Skeletal muscle tissue (tissue), 4 donors: ENCODE results near the gene MPP4. TPM values are rescaled to one million over a fixed set of nuclear protein-coding genes. Genes with fewer than 3 reads are reported as not detected.

ENCODE experiments used
- H3K27ac ChIP-seq: one replicate; pipeline ENCODE4 v1.7.0; 2013; ENCODE audit warnings: mild to moderate bottlenecking, low read depth, low read length, inconsistent platforms
- H3K27me3 ChIP-seq, 3 donors: one replicate each; pipeline ENCODE4 v1.7.0; 2013; ENCODE audit warnings: low read length in 3 of 3; ENCODE audit not compliant: control insufficient read depth in 3 of 3, insufficient read depth in 3 of 3
- H3K36me3 ChIP-seq, 3 donors: one replicate each; pipeline ENCODE4 v1.7.0; 2013; ENCODE audit warnings: low read length in 3 of 3; ENCODE audit not compliant: control insufficient read depth in 3 of 3, insufficient read depth in 3 of 3
- H3K4me1 ChIP-seq, 3 donors: one replicate each; pipeline ENCODE4 v1.7.0; 2013; ENCODE audit warnings: low read length in 3 of 3, mild to moderate bottlenecking in 3 of 3; ENCODE audit not compliant: control insufficient read depth in 3 of 3, insufficient read depth in 3 of 3
- H3K4me3 ChIP-seq, 3 donors: one replicate each; pipeline ENCODE4 v1.7.0; 2013; ENCODE audit warnings: low read length in 3 of 3
- H3K9ac ChIP-seq, 3 donors: one replicate each; pipeline ENCODE4 v1.7.0; 2013; ENCODE audit warnings: low read length in 3 of 3, mild to moderate bottlenecking in 3 of 3, moderate library complexity in 2 of 3, low read depth in 1 of 3
- H3K9me3 ChIP-seq, 3 donors: one replicate each; pipeline ENCODE4 v1.7.0; 2013; ENCODE audit warnings: low read length in 3 of 3; ENCODE audit not compliant: control insufficient read depth in 3 of 3
- total RNA-seq: library from RNA; depleted of rRNA; stranded (reverse); fragments of >200 nt; gene quantifications from one replicate; pipeline ENCODE4 v1.2.3, GENCODE V29; 2014
- donor health status: Osteomylitis.

MPP4 gene
- total RNA-seq, 1 donor from 2014 or later: under 0.01 TPM

DNA sequence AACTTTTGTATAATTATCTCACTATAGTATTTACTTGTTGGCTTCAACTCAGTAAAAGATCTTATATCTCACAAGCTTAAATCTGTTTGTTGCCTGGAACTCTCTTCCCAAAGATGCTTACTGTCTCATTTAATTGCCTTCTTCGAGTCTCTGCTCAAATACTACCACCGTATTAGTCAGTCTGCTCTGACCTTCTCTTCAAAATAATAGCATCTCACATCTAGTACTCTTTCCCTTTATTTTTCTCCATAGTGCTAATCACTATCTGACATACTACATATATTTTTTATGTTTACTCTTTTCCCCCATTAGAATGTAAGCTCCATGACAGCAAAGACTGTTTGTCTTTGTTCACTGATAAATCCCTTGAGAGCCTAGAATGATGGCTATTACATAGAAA lies 10.6 kb upstream of the MPP4 start:
- Histone ChIP-seq H3K27me3 (no peaks in the 10 kb centered on the region), H3K4me1 (no peaks in the 10 kb centered on the region), H3K36me3 (peaks cover 12 to 60% (median 57%) of the 10 kb centered on the region in 3 donors), H3K9ac (no peak overlapping the region), H3K4me3 (no peak overlapping the region), H3K9me3 (no peaks in the 10 kb centered on the region), H3K27ac (no peak overlapping the region)

DNA sequence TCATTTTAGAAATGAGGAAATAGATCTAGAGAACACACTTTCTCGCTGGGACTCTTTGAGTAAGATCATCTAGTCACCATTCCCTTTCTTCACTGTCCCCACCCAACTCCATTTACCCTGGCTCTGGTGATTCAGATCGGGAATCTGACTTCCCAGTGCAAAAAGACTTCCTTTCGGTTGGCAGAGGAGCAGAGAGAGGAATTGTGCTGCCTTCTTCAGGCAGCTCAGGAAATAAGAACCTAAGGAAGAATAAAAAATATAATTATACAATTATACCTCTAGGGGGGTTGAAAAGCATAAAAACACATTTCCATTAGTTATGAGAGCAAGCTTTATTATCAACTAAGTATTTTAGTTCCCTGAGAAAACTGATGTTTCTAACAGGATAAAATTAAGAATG lies 9.3 kb upstream of the MPP4 start:
- Histone ChIP-seq H3K9me3 (no peaks in the 10 kb centered on the region), H3K4me1 (no peaks in the 10 kb centered on the region), H3K4me3 (no peak overlapping the region), H3K27ac (no peak overlapping the region), H3K36me3 (peaks cover 14 to 64% (median 60%) of the 10 kb centered on the region in 3 donors), H3K9ac (no peak overlapping the region), H3K27me3 (no peaks in the 10 kb centered on the region)

DNA sequence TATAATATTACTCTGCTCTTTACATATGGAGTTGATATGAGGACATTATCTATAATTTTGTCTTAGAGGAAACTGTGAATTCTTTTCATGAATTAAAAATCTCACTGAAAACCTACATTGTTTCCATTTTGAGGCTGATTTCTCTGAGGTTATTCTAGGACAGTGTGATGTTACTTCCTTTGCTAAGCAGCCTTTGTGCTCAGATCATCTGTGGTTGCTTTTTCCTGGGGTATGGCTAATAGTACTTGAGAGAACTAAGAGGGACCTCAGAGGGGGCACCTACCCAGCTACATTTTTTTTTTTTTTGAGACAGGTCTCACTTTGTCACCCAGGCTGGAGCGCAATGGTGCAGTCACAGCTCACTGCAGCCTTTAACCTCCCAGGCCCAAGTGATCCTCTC lies 8.7 kb upstream of the MPP4 start:
- Histone ChIP-seq H3K9ac (no peak overlapping the region), H3K36me3 (peaks cover 14 to 64% (median 61%) of the 10 kb centered on the region in 3 donors), H3K27ac (no peak overlapping the region), H3K4me1 (no peaks in the 10 kb centered on the region), H3K9me3 (no peaks in the 10 kb centered on the region), H3K27me3 (no peaks in the 10 kb centered on the region), H3K4me3 (no peak overlapping the region)

DNA sequence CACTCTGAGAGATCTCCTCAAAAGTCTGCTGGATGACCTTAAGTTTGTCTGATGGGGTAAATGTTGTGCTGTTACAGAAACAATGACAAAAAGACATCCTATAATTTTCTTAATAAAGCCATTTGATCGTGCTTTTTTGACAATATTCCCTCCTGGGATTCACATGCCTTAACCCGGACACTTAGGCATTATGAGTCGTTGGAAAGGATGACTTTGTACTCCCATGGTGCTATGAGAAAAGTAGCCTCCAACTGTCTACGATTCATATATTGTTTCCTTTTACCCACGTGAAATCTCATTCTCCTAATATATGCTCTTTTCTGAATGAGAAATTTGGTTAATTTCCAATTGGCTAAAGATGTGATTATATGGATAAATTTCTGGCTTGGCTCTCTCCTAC lies 6.1 kb upstream of the MPP4 start:
- H3K27me3 ChIP-seq: no peaks in the 10 kb centered on the region
- no peak overlapping the region for H3K9ac ChIP-seq
- H3K27ac ChIP-seq: no peak overlapping the region
- H3K9me3 ChIP-seq: no peaks in the 10 kb centered on the region
- H3K36me3 ChIP-seq: peaks cover 17 to 60% (median 50%) of the 10 kb centered on the region in 3 donors
- H3K4me3 ChIP-seq: no peak overlapping the region
- no peaks in the 10 kb centered on the region for H3K4me1 ChIP-seq

DNA sequence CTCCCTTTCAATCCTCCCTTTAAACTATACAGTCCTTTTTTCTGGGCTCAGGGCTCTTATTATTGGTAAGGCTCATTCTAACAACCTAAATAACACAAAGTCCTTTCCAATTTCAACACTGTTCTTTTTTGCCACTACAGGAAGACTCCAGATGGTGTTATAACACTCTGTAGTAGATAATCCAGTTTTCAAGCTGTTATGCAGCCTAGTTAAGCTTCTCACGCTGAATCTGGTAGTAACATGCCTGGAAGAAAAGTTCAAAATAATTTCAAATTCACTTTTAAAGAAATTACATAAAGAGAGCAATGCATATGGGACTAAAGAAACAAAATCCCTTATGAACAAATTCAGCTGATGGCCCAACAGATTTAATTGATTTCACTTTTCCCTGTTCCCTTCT lies 3.2 kb upstream of the MPP4 start:
- no peak overlapping the region for H3K27ac ChIP-seq
- peaks cover 12 to 42% (median 33%) of the 10 kb centered on the region in 3 donors for H3K36me3 ChIP-seq
- H3K4me1 ChIP-seq: peaks cover 0 to 6% (median 0%) of the 10 kb centered on the region in 3 donors
- H3K27me3 ChIP-seq: no peaks in the 10 kb centered on the region
- no peak overlapping the region for H3K9ac ChIP-seq
- H3K4me3 ChIP-seq: no peak overlapping the region
- no peaks in the 10 kb centered on the region for H3K9me3 ChIP-seq

DNA sequence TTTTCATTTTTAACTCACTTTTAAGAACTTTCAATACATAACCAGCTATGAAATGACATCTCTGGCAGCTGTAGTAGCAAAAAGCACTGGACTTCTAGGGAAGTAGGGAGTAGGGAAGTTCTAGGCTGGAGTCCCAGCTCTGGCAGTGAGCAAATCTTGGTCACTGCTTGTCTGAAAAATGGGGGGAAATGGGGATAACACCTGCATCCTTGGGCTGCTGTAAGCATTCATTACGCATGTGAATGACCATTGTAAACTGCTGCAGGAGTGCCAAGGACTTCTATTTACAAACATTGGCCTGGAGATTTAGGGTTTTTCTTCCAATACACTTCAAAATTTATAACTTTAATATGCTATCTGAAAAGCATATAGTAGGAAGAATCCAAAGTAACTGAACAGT lies 972 bp upstream of the MPP4 start:
- peaks cover 0 to 12% (median 0%) of the 10 kb centered on the region in 3 donors for H3K4me1 ChIP-seq
- no peak overlapping the region for H3K27ac ChIP-seq
- no peak overlapping the region for H3K4me3 ChIP-seq
- H3K27me3 ChIP-seq: no peaks in the 10 kb centered on the region
- H3K9me3 ChIP-seq: no peaks in the 10 kb centered on the region
- H3K9ac ChIP-seq: no peak overlapping the region
- peaks cover 10 to 26% (median 24%) of the 10 kb centered on the region in 3 donors for H3K36me3 ChIP-seq

DNA sequence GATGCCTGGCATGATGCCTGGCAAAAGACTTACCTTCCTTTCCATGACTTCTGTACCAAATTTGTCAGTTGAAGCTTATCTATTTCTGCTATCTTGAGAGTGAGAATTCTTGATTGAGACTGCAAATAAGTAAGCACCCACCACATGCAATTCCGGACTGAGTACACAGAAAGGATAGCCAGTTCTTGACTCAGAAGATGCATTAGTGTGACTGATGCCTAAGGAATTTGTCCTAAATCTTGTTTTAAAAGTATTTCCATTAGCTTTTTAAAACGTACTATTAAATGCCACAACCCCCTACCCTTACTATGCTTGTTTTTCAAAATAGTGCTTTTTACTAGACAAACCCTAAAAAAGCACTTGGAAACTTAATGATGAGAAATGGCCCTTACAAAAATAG lies 545 bp downstream of the MPP4 start:
- no peak overlapping the region for H3K4me3 ChIP-seq
- no peaks in the 10 kb centered on the region for H3K9me3 ChIP-seq
- H3K27ac ChIP-seq: no peak overlapping the region
- peaks cover 7 to 13% (median 9%) of the 10 kb centered on the region in 3 donors for H3K36me3 ChIP-seq
- H3K4me1 ChIP-seq: peaks cover 0 to 12% (median 0%) of the 10 kb centered on the region in 3 donors
- H3K27me3 ChIP-seq: no peaks in the 10 kb centered on the region
- H3K9ac ChIP-seq: no peak overlapping the region

DNA sequence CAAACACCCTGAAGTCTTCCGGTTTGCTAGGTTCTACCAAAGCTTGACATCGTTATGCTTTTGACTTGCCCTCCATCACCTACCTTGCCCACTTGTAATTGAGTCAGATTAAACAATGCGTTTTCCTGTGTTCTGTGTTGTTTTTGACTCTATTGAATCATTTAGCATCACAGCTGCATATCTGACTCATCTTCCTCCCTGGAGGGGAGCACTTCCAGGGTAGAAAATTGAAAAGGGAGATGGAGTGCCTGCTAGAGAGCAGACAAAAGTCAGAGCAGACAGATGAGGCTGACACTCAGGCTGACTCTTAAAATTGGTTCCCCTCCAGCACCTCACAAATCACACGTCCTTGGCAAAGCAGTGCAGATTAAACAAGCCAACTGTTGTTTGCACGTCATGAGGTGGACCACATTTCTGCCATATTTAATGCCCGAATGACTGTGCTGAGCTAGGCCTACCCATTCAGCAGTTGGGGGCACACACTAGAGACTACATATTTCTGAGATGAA lies 2.2 kb downstream of the MPP4 start:
- Histone ChIP-seq H3K27me3 (no peaks in the 10 kb centered on the region), H3K9me3 (no peaks in the 10 kb centered on the region), H3K27ac (no peak overlapping the region), H3K4me3 (no peak overlapping the region), H3K36me3 (peaks cover 5 to 6% (median 6%) of the 10 kb centered on the region in 3 donors), H3K4me1 (peaks cover 0 to 12% (median 0%) of the 10 kb centered on the region in 3 donors), H3K9ac (no peak overlapping the region)

DNA sequence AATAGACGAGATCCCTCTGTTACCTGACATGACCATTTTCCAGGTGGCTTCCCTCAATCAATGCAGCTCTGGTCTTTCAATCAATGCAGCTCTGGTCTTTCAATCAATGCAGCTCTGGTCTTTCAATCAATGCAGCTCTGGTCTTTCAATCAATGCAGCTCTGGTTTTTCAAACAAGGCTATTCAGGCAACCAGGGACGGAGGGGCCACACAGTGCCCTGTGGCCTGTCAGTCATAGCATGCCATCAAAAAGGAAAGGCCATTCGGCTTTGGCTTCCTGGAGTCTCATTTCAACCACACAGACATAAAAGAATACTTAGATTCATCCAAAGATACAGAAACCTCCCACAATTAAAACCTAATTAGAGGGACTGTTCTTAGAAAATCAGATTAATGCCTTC lies 13.3 kb downstream of the MPP4 start:
- Histone ChIP-seq H3K27me3 (peaks cover 0 to 5% (median 0%) of the 10 kb centered on the region in 3 donors), H3K9ac (no peak overlapping the region), H3K27ac (no peak overlapping the region), H3K9me3 (no peaks in the 10 kb centered on the region), H3K4me3 (no peak overlapping the region), H3K36me3 (no peaks in the 10 kb centered on the region), H3K4me1 (no peaks in the 10 kb centered on the region)

DNA sequence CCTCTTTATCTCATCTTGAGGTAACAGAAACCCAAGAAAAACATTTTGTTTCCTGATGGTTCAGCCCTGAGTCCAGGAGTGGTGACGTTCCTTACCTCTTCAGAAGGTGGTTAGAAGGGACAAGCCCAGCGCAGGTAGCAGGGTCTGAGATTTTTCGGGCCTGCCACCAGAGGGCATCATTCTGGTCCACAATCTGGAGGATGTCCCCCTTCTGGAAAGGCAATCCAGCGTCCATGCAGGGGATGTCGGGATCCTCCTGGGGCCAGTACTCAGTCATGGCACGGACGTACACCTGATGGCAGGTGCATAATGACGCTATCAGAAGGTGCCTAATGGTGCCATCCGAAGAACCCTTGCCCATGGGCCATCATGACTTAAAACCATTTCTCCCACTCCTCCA lies 17.7 kb downstream of the MPP4 start:
- H3K4me3 ChIP-seq: no peak overlapping the region
- H3K4me1 ChIP-seq: no peaks in the 10 kb centered on the region
- no peak overlapping the region for H3K9ac ChIP-seq
- no peaks in the 10 kb centered on the region for H3K9me3 ChIP-seq
- peaks cover 0 to 5% (median 0%) of the 10 kb centered on the region in 3 donors for H3K27me3 ChIP-seq
- no peaks in the 10 kb centered on the region for H3K36me3 ChIP-seq
- H3K27ac ChIP-seq: no peak overlapping the region
